ENCODE measurements around the gene RNF166. TPM values are rescaled to one million over a fixed set of nuclear protein-coding genes. Genes with fewer than 3 reads are reported as not detected.

The RNF166 gene
- total RNA-seq, 1 experiment from 2014 or later: 46.2 TPM

DNA sequence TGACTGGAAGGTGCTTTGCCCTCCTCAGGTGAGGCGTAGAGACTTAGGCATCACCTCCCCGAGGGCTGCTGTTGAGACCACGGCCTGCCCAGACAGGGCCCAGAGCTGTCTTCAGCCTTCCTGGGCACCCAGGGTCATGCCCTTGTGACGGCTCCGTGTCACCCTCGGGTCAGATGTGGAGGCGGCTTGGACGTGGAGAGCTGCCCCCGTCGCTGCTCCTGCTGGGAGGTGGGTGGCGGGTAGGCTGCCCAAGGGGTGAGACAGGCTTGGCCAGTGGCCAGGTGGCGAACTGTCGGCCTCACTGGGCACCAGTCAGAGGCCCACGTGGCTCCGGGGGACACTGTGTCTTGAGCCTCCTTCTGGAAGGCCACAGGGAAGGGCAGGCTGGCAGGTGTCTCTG lies 11.0 kb downstream of the RNF166 start:
- ATAC-seq (no peak), DNase-seq (ENCODE audit: low spot score) (no peak)
- Mint-ChIP-seq H3K9me3 (no peaks in the 10 kb centered on the region), H3K27ac (no peak overlapping the region), H3K36me3 (peaks cover 3% of the 10 kb centered on the region; the same call in 1 of the 2 replicates), H3K4me3 (no peak overlapping the region), H3K4me1 (no peaks in the 10 kb centered on the region), H3K27me3 (ENCODE audit: low read depth) (no peaks in the 10 kb centered on the region)
- TF ChIP-seq, protein P1, sequence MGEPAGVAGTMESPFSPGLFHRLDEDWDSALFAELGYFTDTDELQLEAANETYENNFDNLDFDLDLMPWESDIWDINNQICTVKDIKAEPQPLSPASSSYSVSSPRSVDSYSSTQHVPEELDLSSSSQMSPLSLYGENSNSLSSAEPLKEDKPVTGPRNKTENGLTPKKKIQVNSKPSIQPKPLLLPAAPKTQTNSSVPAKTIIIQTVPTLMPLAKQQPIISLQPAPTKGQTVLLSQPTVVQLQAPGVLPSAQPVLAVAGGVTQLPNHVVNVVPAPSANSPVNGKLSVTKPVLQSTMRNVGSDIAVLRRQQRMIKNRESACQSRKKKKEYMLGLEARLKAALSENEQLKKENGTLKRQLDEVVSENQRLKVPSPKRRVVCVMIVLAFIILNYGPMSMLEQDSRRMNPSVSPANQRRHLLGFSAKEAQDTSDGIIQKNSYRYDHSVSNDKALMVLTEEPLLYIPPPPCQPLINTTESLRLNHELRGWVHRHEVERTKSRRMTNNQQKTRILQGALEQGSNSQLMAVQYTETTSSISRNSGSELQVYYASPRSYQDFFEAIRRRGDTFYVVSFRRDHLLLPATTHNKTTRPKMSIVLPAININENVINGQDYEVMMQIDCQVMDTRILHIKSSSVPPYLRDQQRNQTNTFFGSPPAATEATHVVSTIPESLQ (CRISPR knock-in tag; IDR thresholded peaks at IDR 0.05): no peak
- POLR2A ChIA-PET: no interaction called here
- CTCF ChIA-PET: no interaction called here

- TF ChIP-seq, protein P2, sequence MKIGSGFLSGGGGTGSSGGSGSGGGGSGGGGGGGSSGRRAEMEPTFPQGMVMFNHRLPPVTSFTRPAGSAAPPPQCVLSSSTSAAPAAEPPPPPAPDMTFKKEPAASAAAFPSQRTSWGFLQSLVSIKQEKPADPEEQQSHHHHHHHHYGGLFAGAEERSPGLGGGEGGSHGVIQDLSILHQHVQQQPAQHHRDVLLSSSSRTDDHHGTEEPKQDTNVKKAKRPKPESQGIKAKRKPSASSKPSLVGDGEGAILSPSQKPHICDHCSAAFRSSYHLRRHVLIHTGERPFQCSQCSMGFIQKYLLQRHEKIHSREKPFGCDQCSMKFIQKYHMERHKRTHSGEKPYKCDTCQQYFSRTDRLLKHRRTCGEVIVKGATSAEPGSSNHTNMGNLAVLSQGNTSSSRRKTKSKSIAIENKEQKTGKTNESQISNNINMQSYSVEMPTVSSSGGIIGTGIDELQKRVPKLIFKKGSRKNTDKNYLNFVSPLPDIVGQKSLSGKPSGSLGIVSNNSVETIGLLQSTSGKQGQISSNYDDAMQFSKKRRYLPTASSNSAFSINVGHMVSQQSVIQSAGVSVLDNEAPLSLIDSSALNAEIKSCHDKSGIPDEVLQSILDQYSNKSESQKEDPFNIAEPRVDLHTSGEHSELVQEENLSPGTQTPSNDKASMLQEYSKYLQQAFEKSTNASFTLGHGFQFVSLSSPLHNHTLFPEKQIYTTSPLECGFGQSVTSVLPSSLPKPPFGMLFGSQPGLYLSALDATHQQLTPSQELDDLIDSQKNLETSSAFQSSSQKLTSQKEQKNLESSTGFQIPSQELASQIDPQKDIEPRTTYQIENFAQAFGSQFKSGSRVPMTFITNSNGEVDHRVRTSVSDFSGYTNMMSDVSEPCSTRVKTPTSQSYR (CRISPR knock-in tag; IDR thresholded peaks at IDR 0.05): no peak
- TF ChIP-seq MYBL2 (CRISPR knock-in tag; IDR thresholded peaks at IDR 0.05): no peak
- TF ChIP-seq NR1H2 (CRISPR knock-in tag; IDR thresholded peaks at IDR 0.05): no peak
- TF ChIP-seq SMAD4 (CRISPR knock-in tag; IDR thresholded peaks at IDR 0.05): no peak
- ATAC-seq (no peak), DNase-seq (ENCODE audit: low spot score) (no peak)
- Mint-ChIP-seq H3K4me1 (no peaks in the 10 kb centered on the region), H3K9me3 (no peaks in the 10 kb centered on the region), H3K27me3 (ENCODE audit: low read depth) (0 out of 2 replicates have a peak, but pooled peaks cover under 1% of the 10 kb centered on the region), H3K36me3 (peaks cover 3% of the 10 kb centered on the region; the same call in 1 of the 2 replicates), H3K4me3 (no peak overlapping the region), H3K27ac (0 out of 2 replicates have a peak overlapping the region, but pooled peaks have one; percentile 32)
- CTCF ChIA-PET: interaction anchor here (2.7 kb wide), 1 partner anchor 43 kb away, joined by 22 read pairs; no protein-coding TSS in a partner anchor
- POLR2A ChIA-PET: no interaction called here
Measured at GRCh38 chr16:88694221-88695087, 11.8 kb downstream of the RNF166 start.

- DNase-seq (ENCODE audit: low spot score) (no peak), ATAC-seq (no peak)
- Mint-ChIP-seq H3K9me3 (no peaks in the 10 kb centered on the region), H3K36me3 (peaks cover 3% of the 10 kb centered on the region; the same call in 1 of the 2 replicates), H3K27ac (no peak overlapping the region), H3K4me3 (no peak overlapping the region), H3K4me1 (0 out of 2 replicates have a peak, but pooled peaks cover 2% of the 10 kb centered on the region), H3K27me3 (ENCODE audit: low read depth) (peaks cover 9% of the 10 kb centered on the region)
- ChIA-PET POLR2A (no interaction called here), CTCF (interaction anchor here (2.7 kb wide), 1 partner anchor 44 kb away, joined by 22 read pairs; no protein-coding TSS in a partner anchor)
- TF ChIP-seq TEAD1 (CRISPR knock-in tag; IDR thresholded peaks at IDR 0.05) (no peak), STAT6 (CRISPR knock-in tag; conservative IDR thresholded peaks at IDR 0.05; ENCODE audit: low read depth) (no peak), OVOL2 (CRISPR knock-in tag; IDR thresholded peaks at IDR 0.05; ENCODE audit: borderline replicate concordance) (no peak), MAX (CRISPR knock-in tag; IDR thresholded peaks at IDR 0.05) (no peak)
Measured at GRCh38 chr16:88693420-88694177, 12.6 kb downstream of the RNF166 start.

Data from WTC11 (cell line).